Neural cell (in vitro differentiated cells): Measurements from ENCODE around the gene CCDC174.

Experiments used
- EP300 ChIP-seq: fragments of 450-650 bp; conservative IDR thresholded peaks from 2 replicates; pipeline ENCODE4 v1.6.1; 2014; ENCODE audit warnings: antibody characterized with exemption, mild to moderate bottlenecking, moderate library complexity; ENCODE audit not compliant: poor library complexity, severe bottlenecking
- EZH2 ChIP-seq: fragments of 200-600, 300-800 bp; shearing (Covaris generic), sonication (generic); IDR thresholded peaks from 2 replicates; pipeline ENCODE4 v1.6.1; 2014; ENCODE audit warnings: antibody characterized with exemption, low read length, borderline replicate concordance, mild to moderate bottlenecking; ENCODE audit not compliant: insufficient read depth, poor library complexity, severe bottlenecking
- MXI1 ChIP-seq: fragments of 450-650 bp; conservative IDR thresholded peaks from 2 replicates; pipeline ENCODE4 v1.6.1; 2014; ENCODE audit warnings: antibody characterized with exemption, mild to moderate bottlenecking; ENCODE audit not compliant: poor library complexity, severe bottlenecking
- POLR2AphosphoS5 ChIP-seq: IDR thresholded peaks from 2 replicates; pipeline ENCODE4 v1.6.1; 2012
- RAD21 ChIP-seq: fragments of 450-650 bp; conservative IDR thresholded peaks from 2 replicates; pipeline ENCODE4 v1.6.1; 2014; ENCODE audit warnings: antibody characterized with exemption, mild to moderate bottlenecking, moderate library complexity
- TAF1 ChIP-seq: IDR thresholded peaks from 2 replicates; pipeline ENCODE4 v1.6.1; 2012; ENCODE audit warnings: low read depth
- TF ChIP-seq, protein P1 (sequence below): fragments of 450-650 bp; IDR thresholded peaks from 2 replicates; pipeline ENCODE4 v1.5.1; 2014; ENCODE audit warnings: antibody characterized with exemption, mild to moderate bottlenecking, moderate library complexity; ENCODE audit not compliant: poor library complexity, severe bottlenecking
- TF ChIP-seq, protein P2 (sequence below): IDR thresholded peaks from 2 replicates; pipeline ENCODE4 v1.6.1; 2012; ENCODE audit warnings: borderline replicate concordance

DNA sequence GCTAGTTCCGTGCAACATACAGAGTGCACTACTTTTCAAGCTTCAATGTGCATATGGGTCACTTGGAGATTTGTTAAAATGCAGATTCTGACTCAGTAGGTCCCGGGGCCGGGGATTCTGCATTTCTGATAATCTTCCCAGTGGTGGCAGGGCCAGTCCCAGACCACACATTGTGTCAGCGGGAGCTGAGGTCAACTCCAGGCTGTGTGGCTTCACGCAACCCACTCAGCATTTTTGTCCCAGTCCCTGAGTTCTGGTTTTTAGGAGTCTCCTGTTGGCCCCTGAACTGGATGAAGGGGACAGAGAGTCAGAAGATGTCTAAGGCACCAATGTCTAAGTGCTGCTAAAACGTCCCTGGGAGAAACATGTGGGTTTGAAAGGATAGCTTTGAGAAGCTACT, 26.1 kb upstream of the CCDC174 start:
- no peak for TF ChIP-seq POLR2AphosphoS5
- TF ChIP-seq, protein P1, sequence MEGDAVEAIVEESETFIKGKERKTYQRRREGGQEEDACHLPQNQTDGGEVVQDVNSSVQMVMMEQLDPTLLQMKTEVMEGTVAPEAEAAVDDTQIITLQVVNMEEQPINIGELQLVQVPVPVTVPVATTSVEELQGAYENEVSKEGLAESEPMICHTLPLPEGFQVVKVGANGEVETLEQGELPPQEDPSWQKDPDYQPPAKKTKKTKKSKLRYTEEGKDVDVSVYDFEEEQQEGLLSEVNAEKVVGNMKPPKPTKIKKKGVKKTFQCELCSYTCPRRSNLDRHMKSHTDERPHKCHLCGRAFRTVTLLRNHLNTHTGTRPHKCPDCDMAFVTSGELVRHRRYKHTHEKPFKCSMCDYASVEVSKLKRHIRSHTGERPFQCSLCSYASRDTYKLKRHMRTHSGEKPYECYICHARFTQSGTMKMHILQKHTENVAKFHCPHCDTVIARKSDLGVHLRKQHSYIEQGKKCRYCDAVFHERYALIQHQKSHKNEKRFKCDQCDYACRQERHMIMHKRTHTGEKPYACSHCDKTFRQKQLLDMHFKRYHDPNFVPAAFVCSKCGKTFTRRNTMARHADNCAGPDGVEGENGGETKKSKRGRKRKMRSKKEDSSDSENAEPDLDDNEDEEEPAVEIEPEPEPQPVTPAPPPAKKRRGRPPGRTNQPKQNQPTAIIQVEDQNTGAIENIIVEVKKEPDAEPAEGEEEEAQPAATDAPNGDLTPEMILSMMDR: no peak
- no peak for TF ChIP-seq TAF1
- no peak for TF ChIP-seq EZH2
- TF ChIP-seq, protein P2, sequence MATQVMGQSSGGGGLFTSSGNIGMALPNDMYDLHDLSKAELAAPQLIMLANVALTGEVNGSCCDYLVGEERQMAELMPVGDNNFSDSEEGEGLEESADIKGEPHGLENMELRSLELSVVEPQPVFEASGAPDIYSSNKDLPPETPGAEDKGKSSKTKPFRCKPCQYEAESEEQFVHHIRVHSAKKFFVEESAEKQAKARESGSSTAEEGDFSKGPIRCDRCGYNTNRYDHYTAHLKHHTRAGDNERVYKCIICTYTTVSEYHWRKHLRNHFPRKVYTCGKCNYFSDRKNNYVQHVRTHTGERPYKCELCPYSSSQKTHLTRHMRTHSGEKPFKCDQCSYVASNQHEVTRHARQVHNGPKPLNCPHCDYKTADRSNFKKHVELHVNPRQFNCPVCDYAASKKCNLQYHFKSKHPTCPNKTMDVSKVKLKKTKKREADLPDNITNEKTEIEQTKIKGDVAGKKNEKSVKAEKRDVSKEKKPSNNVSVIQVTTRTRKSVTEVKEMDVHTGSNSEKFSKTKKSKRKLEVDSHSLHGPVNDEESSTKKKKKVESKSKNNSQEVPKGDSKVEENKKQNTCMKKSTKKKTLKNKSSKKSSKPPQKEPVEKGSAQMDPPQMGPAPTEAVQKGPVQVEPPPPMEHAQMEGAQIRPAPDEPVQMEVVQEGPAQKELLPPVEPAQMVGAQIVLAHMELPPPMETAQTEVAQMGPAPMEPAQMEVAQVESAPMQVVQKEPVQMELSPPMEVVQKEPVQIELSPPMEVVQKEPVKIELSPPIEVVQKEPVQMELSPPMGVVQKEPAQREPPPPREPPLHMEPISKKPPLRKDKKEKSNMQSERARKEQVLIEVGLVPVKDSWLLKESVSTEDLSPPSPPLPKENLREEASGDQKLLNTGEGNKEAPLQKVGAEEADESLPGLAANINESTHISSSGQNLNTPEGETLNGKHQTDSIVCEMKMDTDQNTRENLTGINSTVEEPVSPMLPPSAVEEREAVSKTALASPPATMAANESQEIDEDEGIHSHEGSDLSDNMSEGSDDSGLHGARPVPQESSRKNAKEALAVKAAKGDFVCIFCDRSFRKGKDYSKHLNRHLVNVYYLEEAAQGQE: no peak
- TF ChIP-seq EP300: no peak
- no peak for TF ChIP-seq MXI1
- no peak for TF ChIP-seq RAD21
